ENCODE measurements around the gene MIOX.

DNA sequence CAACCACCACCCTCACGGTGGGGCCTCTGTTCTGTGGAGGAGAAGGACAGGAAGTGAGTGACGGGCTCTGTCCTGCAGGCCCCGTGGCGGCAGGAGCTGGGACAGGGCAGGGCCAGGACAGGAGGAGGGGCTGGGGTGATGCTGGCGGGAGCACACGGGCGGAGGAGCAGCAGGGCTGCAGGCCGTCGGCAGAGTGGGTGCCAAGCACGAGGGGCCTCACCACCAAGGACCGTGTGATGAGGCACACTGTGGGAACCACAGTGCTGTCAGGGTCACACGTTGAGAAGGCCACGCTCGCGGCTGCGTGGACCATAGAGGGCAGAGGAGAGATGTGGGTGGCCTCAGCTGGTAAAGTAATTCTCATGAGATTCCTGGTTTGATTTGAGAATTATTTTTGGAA, 30.2 kb downstream of the MIOX start:
- TF ChIP-seq, protein P1, sequence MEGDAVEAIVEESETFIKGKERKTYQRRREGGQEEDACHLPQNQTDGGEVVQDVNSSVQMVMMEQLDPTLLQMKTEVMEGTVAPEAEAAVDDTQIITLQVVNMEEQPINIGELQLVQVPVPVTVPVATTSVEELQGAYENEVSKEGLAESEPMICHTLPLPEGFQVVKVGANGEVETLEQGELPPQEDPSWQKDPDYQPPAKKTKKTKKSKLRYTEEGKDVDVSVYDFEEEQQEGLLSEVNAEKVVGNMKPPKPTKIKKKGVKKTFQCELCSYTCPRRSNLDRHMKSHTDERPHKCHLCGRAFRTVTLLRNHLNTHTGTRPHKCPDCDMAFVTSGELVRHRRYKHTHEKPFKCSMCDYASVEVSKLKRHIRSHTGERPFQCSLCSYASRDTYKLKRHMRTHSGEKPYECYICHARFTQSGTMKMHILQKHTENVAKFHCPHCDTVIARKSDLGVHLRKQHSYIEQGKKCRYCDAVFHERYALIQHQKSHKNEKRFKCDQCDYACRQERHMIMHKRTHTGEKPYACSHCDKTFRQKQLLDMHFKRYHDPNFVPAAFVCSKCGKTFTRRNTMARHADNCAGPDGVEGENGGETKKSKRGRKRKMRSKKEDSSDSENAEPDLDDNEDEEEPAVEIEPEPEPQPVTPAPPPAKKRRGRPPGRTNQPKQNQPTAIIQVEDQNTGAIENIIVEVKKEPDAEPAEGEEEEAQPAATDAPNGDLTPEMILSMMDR (IDR thresholded peaks at IDR 0.05) = no peak
- no peak for TF ChIP-seq EP300 (IDR thresholded peaks at IDR 0.05)
